ENCODE data around the gene SPAG5.

SPAG5 gene

DNA sequence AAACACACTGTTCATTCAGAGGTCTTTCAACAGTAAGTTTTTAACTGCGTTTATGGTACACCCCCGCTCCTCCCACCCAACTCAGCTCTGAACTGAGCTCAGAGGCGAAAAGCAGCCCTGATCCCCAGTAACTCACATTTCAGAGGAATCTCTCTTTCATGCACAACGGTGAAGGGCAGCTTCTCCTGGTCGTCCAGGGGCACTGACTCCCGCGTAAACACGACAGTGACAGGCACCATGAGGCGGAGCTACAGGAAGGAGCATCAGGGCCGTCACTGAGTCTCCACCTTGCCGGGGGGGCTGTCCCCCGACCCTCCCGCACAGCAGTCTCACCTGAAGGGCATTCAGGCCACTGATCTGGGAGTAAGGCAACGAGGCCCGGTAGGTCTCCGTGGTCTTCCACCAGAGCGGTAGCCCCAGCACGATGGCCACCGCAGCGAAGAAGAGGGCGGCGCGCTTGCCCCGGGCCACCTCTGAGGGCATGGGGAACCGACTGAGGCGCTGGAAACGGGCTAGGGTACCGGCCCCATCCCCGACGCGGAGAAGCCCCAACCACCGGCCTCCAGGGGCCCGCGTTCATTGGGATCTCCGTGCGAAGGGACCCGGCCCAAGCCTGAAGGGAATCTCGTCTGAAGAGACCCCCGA is 28.0 kb downstream of the SPAG5 start:
- no peak for DNase-seq

DNA sequence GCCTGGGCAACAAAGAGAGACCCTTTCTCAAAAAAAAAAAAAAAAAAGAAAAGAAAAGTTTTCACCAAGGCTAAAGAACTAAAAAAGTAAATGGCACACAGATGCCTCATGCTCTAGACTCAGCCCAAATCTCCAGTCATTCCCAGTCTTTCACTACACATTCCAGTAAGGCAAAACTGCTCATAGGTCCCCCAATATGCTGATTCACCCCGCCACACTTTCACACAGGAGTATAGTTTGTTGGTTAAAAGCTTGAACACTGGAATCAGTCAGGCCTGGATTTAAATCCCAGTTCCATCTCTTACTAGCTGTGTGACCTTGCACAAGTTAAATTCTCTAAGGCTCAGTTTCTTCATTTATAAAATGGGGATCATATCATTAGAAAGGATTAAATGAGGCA is 29.4 kb downstream of the SPAG5 start:
- DNase-seq, result no peak

DNA sequence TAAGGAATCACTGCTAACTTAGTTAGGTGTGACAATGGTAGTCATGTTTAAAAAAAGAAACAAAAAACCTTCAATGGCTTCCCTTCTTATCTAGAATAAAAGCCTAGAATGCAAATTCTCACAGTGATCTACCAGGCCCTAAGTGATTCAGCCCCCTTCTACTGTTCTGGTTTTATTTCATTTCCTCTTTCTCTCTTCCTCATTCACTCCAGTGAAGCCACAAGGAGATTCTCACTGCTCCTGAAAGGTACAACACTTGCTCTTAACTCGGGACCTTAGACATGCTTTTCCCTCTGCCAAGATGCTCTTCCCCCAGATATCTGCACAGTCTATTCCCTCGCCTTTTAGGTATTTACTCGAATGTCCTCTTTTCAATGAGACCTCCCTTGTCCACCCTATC is 31.2 kb downstream of the SPAG5 start:
- DNase-seq, result no peak

DNA sequence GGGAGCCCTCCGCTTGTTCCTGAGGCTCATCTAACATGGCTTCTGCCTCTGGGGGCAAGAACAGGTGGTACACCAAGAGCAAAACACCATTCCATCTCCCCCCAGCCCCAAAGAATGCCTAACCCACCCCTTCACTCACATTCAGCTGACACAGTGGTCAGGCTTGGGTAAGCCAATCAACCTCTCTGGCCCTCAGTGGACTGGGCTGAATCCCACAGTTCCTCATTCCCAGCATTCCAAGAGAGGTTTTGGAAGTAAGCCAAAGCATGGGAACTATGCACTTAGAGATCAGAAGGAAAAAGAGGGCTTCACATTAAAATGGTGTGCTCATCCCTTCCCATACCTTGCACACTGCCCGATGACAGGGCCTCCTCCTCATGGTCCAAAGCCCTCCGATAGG is 35.4 kb downstream of the SPAG5 start:
- no peak for DNase-seq

DNA sequence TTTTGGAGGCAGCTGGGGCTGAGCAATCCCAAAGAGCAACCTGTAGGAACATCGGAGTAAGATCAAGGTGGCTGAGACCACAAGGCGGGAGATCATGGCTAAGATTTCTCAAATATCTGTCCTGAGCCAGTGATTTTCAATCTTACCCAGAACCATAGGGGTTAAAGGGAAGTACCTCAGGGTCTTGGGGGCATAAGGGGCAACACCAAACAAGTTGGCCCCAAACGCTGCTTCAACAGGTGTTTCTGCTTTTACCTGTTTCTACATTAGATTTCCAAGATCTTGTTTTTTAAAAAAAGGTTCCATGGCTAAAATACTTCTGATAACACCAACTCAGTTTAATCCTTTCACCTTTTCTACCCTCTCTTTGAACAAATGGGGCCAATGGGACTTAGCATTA is 43.8 kb downstream of the SPAG5 start:
- DNase-seq, result no peak

DNA sequence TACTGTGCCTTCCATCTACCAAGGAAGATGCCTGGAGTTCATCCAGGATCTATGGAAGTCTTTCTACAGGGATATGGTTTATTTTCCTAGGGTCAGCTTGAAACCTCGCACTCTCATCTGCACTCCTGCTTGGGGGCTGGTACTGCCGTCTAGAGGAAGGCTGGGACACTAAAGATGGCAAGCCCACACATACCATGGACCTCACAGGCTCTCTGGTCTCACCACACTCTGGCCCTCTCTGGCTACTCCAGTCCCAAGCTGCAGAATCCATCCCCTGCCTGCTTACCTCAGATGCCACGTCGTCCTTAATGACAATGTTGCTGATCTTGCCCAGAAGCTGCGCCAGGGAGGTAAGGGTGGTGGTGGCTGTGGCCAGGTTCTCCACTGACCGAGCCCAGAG is 44.3 kb downstream of the SPAG5 start:
- no peak for DNase-seq

DNA sequence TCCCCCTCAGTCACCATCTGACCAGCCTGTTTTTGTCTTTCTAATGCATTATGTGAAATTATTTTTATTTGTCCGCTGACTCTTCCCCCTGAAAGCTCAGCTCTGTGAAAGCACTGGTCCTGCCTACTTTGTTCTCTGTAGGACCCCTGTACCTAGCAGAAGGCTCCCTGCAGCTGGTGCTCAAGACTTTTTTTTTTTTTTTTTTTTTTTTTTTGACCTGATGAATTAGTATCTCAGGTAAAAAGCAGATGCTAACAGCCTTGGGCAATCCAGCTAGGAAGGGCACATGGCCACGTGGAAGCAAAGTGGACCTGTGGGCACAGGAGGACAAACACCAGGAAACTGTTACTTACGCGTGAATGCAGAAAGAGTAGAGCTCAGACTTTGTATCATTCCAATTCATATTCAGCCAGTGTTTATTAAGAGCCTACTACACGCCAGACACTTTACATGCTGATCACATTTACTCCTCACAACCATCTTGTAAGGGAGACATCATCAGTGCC is 45.8 kb downstream of the SPAG5 start:
- no peak for DNase-seq

DNA sequence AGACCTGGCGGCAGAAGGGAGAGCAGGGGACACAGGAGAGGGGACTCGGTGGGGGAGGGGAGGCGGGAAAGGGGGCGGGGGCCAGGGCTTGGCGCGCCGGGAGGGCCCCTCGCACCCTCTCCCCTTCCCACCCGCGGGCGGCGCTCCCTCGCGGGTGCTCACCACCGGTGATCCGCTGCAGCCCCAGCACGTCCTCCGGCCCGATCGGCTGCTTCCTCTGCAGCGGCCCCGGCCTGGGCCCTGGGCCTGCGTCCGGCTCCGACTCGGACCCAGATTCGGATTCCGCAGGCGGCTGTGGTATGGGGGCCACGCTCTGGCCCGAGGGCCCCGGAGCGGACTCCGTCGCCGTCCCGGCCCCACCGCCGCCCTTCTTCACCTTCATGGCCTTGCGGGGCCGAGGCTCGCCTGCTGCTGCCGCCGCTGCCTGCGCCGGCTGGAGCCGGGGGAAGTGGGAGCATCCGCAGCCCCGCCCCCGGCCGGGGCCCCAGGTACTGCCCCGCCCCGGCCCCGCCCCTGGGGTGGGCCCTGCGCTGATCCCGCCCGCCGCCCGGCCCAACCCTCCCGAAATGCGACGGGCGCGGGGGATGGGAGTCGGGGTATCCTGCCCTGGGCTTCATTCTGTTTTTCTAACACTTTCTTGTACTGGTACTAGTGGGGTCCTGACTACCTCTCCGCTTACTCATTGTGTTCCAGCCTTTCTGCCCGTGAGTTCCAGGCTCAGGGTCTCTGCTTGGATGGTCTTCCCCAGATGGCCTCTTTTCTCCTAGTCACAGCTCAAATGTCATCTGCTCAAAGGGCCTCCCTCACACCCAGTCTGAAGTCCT is 46.4 kb downstream of the SPAG5 start, which contains the start of gene UNC119:
Gene UNC119 (minus strand): TSS at position 449 of the 824 bp plus-strand sequence. CDS start 67 bp downstream, at position 382.
- peak; percentile 48 for DNase-seq

DNA sequence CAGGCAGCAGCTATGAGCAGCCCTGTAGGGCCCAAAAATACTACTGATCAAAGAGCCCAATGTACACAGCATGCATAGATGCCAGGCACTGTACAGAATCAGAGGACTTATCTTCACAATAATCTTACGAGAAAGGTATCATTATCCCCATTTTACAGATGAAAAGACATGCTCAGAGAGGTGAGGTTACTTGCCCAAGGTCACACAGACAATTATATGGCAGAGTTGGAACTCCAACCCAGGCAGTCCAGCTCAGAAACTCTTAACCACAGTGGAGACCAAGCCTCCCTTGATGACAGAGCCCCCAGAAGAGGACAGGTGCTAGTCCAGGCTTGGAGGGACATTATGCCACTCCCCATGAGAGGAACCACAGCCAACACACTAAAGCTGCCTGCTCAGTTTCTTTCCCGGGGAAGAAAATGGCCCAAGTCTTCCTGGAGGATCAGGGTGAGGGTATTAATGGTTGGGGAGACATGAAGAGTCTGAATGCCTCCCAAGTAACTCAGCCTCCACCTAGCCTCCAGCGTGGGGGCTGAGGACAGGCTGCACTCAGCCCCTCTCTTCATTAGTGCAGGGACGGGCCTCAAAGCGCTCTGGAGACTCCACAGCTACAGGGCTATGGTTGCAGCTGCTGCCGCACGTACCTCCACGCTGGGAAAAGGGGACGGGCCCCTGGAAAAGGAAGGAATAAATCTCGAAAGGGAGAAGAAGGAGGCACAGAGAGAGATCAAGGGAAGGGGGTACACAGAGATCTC is 47.2 kb downstream of the SPAG5 start:
- DNase-seq, result no peak

DNA sequence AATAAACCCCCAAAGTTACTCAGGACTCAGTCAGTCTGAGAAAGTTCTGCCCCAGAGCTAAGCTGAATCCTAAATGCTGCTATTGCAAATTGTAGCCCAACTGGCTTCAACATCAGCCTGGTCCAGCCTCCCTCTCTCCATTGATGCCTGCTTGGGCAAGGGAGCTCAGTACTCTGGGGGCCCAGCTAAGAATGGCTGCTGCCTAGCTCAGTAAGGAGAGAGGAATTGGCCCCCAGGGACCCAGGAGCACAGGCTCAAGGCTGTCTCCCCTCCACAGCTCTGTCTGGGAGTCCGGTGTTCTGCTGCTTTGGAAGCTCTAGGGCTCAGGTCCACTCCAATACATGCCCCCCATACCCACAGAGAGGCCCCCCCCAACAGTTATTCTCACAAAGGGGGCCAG is 48.0 kb downstream of the SPAG5 start:
- no peak for DNase-seq

DNA sequence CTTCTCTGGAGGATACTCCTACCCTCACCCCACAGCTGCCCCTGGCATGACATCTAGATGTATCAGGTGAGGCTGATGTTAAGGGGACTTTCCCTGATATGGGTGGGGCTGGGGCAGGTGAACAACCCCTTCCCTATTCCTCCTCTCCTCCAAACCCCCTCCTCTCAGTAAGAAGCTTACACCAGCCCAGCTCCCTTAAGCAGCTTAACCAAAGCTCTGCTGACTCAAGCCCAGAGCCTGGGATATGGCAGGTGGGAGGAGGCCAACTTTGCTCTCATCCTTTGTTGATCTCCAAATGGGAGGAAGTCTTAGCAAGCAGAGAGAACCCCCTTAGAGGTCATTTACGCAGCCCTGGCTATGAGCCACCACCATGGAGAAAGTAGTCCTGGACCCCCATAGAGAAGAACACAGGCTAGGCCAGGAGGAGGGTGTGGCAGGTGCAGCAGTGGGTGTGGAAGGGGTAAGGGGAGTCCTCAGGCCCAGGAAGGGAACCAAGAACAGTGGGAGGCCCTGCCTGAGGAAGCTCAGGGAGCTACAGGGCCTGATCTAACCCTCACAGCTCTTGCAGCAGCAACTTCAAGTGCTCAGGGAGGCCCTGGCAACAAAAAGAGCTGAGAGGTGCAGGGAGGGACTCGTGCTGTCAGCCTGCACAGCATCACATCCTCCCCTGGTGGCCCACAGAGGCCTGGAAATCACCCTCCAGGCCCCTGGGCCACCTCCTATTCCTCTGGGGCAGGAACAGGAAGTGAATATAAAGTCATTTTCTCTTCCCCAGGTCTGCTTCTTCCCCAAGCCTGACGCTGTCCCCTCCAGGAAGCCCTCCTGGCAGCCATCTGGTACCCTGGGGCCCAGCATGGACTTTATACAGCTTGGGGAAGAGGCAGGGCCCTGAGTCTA is 49.3 kb downstream of the SPAG5 start:
- no peak for DNase-seq

DNA sequence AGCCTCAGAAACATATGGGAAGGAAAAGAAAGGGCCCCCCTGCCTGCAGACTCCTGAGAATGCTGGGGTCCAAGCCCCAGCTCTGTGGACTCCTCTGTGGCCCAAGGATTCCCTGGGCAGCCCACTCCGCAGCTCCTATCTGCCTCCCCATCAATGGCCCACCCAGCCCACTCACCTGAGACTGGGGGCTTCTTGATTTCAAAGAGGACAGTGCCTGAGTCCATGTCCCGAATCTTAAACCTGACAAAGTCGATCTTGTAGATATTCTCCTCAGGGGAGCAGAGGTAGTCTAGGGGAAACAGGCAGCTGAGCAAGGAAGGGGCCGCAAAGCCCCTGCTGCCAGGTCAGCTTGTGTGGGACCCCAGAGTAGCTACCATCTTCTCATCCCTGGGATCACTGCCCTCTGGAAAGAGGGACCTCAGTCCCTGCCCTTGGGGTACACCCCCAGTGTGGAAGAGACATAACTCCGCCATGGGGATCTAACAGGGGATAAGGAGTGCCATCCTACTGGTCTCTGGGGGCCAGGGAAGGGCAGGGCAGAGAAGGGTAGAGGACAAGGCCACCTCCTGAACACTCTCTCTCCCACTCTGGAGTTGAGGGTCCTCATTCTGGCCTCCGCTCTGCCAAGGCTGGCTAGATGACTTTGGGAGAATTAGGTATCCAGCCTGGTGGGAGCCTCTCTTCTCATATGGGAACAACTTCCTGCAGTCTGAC is 50.3 kb downstream of the SPAG5 start:
- DNase-seq, result no peak

DNA sequence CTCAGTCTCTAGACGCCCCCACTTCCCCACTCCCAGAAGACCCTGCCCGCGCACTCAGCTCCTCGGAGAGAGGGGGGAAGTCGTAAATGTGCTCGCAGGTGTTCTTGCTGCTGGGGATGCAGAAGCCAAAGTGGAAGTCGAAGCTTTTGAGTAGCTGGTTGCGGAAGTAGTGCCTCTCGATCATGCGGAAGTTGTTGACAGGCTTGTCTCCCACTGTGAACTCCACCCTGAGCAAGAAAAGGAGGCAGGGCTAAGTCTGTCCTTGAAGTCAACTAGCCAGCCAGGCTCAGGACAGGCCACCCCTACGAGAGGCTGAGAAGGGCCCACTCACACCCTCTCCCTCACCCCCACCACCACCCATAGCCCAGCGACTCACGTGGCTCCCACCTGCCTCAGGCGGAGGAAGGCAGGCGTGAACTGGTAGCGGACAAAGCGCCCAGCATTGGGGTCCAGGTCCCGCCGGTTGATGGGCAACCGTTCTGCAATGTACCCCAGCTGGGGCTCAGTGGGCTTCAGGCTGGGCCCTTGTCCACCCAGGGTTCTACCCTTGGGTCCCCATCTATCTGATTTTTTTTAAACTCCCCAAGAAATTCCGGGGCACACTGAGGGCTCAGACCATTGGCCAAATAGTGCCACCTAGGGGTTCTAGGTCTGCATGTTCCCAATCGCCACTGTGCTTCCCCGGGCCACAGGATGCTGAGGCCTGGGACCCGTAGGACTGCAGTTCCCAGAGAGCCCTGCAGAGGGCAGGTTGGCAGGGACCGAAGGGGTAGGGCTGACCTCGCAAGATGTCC is 51.0 kb downstream of the SPAG5 start:
- peak; percentile 49 for DNase-seq

DNA sequence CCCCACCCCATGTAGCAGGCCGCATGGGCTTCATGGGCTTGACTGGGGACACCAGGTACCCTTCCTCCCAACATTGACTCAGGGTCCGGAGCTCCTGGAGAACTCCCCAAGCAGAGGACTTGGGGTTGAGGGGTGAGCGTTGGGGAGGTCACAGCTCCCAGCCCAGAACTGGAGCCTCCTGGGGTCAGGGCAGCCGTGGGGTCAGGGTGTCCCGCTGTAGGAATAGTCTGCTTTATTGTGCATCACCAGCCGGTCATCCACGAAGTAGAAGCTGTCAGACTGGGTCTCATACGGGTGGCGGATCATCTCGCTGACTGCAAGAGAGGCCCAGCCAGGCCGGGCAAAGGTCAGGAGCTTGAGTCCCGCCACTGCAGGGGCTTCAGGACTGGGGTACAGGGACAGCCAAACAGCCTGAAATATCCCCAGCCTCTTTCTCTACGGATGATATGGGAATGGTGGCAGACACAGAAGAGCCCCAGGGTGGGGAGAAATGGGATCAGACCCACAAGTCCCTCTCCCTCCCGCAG is 51.7 kb downstream of the SPAG5 start:
- no peak for DNase-seq

DNA sequence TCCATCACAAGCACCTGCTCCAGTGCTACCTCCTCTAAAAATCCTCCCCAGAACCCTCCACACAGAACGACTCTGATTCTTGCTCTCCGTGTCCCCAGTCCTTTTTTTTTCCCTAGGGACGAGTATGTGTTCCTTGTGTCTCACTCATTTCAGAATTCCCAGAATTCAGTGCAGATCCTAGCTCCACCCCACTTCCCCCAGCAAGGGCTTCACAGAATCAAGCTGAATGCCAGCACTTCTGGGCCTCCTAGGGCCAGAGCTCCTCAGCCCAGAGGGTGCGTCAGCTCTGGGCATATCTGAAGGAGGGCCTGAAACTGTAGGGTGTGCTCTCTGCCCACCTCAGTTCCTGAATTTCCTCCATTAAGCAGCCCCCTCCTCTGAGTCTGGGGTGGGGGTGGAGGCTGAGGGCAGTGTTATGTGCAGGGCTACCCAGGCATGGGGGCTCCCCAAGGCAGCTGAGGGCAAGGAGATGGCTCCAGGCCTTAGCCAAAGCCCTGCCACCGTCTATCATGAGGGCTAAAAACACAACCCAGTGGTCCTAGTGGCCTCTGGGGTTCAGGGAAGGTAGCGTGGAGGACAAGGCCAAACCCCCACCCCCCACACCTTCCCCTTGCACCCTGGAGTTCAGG is 52.9 kb downstream of the SPAG5 start:
- DNase-seq, result no peak

DNA sequence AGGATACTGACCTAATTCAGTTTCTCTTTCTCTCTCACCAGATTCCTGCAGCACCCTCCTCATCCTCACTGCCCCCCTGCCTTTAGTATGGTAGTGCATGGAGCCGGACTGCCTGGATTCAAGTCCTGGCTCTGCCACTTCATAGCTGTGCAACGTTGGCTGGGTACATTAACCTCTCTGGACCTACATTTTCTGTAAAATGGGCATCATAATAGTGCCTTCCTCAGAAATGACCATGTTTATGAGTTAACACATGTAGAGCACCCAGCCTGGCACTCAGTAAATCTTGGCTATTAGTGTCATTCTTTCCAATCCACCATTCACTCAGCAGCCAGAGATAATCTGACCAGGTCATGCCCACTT is 53.7 kb downstream of the SPAG5 start:
- DNase-seq, result no peak

DNA sequence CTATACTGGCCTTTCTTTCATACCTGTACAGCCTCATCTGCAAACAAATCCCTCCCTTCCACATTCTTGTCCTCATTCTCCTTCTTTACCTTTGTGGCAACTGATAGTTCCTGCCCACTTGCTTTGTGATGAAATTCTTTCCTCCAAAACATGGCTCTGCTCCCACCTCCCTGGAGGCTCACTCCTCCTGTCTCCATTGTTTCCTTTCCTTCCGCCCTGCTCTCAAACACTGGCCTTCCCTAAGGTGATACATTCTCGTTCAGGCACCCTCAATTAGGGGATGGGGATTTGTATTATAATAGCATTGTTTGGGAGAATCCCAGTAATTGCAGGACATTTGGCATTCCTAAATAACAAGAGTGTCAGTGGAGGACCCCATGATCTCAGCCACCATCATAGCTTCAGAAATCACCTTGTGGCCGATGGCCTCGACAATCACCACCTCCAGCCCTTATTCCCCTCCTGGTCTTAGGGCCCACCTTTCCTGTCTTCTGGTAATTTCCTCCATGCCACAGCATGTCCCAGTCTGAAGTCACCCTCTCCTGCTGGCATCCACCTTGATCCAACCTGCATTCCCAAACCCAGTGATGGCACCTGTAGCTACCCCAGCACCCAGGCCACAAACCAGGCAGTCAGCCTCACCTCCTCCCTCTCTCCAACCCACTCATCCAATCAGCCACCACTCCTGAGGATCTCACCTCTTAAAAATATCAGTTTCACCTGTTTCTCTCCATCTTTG is 54.3 kb downstream of the SPAG5 start:
- DNase-seq, result no peak

DNA sequence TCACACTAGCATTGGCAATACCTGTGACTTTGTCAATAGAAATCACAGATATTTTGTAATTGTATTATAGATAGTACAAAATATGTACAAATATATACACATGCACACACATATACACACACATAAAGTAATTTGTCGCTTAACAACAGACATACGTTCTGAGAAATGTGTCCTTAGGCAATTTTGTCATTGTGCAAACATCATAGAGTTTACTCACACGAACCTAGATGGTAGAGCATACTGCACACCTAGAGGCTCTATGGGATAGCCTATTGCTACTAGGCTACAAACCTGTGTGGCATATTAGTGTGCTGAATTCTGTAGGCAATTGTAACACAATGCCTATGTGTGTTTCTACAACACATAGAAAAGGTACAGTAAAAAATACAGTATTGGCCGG is 57.4 kb downstream of the SPAG5 start:
- DNase-seq, result no peak

DNA sequence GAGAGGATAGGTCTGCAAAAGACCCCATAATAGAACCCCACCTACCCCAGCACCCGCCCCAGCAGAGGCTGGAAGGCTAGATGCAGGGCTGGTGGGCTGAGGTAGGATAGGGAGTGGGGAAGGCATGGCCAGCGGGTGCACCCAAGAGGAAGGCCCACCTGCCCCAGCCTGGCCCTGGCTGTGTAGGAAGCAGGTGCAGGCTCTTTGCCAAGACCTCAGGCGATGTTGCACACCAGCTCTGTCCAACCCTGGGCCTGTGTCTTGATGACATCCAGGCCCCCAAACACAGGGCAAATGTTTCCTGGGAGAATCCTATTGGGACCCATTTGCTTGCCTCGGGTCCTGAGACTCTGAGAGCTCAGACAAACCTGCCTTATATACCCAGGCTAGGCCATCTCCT is 58.6 kb downstream of the SPAG5 start:
- no peak for DNase-seq

Data from DMS153 (cell line).